HG03354 (cell line): ENCODE data around the gene IGF2R.
A peak's percentile ranks its signal among the peaks of the same experiment; 100 is the strongest.

Experiments
- ATAC-seq: cut with Tn5 transposase; IDR thresholded peaks from one replicate; pipeline ENCODE4 v1.9.1; 2021; ENCODE audit warnings: mild to moderate bottlenecking; ENCODE audit not compliant: unreplicated experiment, poor library complexity, severe bottlenecking

Gene IGF2R

GRCh38 chr6:160060920-160061447 is 92.1 kb downstream of the IGF2R start:
- ATAC-seq = no peak

GRCh38 chr6:160063771-160064413 is 95.0 kb downstream of the IGF2R start:
- ATAC-seq = no peak

GRCh38 chr6:160065200-160065599 is 96.3 kb downstream of the IGF2R start:
- no peak for ATAC-seq

GRCh38 chr6:160067564-160067963 is 98.7 kb downstream of the IGF2R start:
- ATAC-seq = no peak

GRCh38 chr6:160068346-160068745 is 99.5 kb downstream of the IGF2R start:
- ATAC-seq = no peak

GRCh38 chr6:160069050-160069454 is 100.2 kb downstream of the IGF2R start:
- ATAC-seq = peak; percentile 89

- peak; percentile 22 for ATAC-seq
Measured at GRCh38 chr6:160069459-160069858, 100.6 kb downstream of the IGF2R start.

GRCh38 chr6:160070427-160070826 is 101.5 kb downstream of the IGF2R start:
- ATAC-seq = peak; percentile 61

GRCh38 chr6:160070831-160071230 is 101.9 kb downstream of the IGF2R start:
- no peak for ATAC-seq

- no peak for ATAC-seq
Measured at GRCh38 chr6:160071805-160072690, 103.2 kb downstream of the IGF2R start.

- ATAC-seq = no peak
Measured at GRCh38 chr6:160073272-160073671, 104.4 kb downstream of the IGF2R start.

GRCh38 chr6:160076009-160076408 is 107.1 kb downstream of the IGF2R start:
- ATAC-seq = no peak

GRCh38 chr6:160077024-160077423 is 108.1 kb downstream of the IGF2R start:
- ATAC-seq = no peak

GRCh38 chr6:160077526-160077925 is 108.6 kb downstream of the IGF2R start:
- no peak for ATAC-seq

- ATAC-seq = no peak
Measured at GRCh38 chr6:160078883-160079685, 110.2 kb downstream of the IGF2R start.

- no peak for ATAC-seq
Measured at GRCh38 chr6:160079686-160080043, 110.8 kb downstream of the IGF2R start.

GRCh38 chr6:160080097-160080496 is 111.2 kb downstream of the IGF2R start:
- no peak for ATAC-seq

- no peak for ATAC-seq
Measured at GRCh38 chr6:160081398-160081797, 112.5 kb downstream of the IGF2R start.

- no peak for ATAC-seq
Measured at GRCh38 chr6:160082627-160083026, 113.7 kb downstream of the IGF2R start.

GRCh38 chr6:160084198-160084776 is 115.4 kb downstream of the IGF2R start:
- no peak for ATAC-seq
